Activated CD8-positive, alpha-beta memory T cell treated with anti-CD3 and anti-CD28 coated beads, Interleukin-2, amount 50 U/mL, for 48 hours (primary cell): Measurements from ENCODE around the gene CDH15.

ENCODE experiments used
- DNase-seq: peaks from one replicate; pipeline ENCODE4 v3.0.0-alpha.2; 2020

CDH15 gene

GRCh38 chr16:89140981-89141883, 30.3 kb upstream of the CDH15 start:
- no peak for DNase-seq

- no peak for DNase-seq
Measured at GRCh38 chr16:89141884-89142267, 29.7 kb upstream of the CDH15 start.

- DNase-seq, result no peak
Measured at GRCh38 chr16:89142474-89143195, 28.9 kb upstream of the CDH15 start.

GRCh38 chr16:89143201-89143741, 28.3 kb upstream of the CDH15 start:
- no peak for DNase-seq

- no peak for DNase-seq
Measured at GRCh38 chr16:89143911-89144675, 27.5 kb upstream of the CDH15 start.

GRCh38 chr16:89144681-89145080, 26.9 kb upstream of the CDH15 start:
- DNase-seq, result no peak

- no peak for DNase-seq
Measured at GRCh38 chr16:89145406-89146161, 26.0 kb upstream of the CDH15 start.

- DNase-seq, result no peak
Measured at GRCh38 chr16:89146211-89147005, 25.1 kb upstream of the CDH15 start.

- DNase-seq, result no peak
Measured at GRCh38 chr16:89147085-89147817, 24.3 kb upstream of the CDH15 start.

- DNase-seq, result no peak
Measured at GRCh38 chr16:89149386-89149785, 22.2 kb upstream of the CDH15 start.

GRCh38 chr16:89150090-89150835, 21.3 kb upstream of the CDH15 start:
- DNase-seq, result no peak

- no peak for DNase-seq
Measured at GRCh38 chr16:89150981-89151380, 20.6 kb upstream of the CDH15 start.

- no peak for DNase-seq
Measured at GRCh38 chr16:89152831-89153700, 18.5 kb upstream of the CDH15 start.

- DNase-seq, result no peak
Measured at GRCh38 chr16:89153848-89154271, 17.7 kb upstream of the CDH15 start.

- no peak for DNase-seq
Measured at GRCh38 chr16:89154390-89155183, 17.0 kb upstream of the CDH15 start.

- no peak for DNase-seq
Measured at GRCh38 chr16:89155184-89155679, 16.3 kb upstream of the CDH15 start.

- DNase-seq, result no peak
Measured at GRCh38 chr16:89155851-89156739, 15.5 kb upstream of the CDH15 start.
